PFSK-1 (cell line): Measurements from ENCODE around the gene RCCD1.

Source experiments
- FOXP2 ChIP-seq: optimal IDR thresholded peaks from 2 replicates; pipeline ENCODE3; 2011; ENCODE audit warnings: borderline replicate concordance, control low read depth, inconsistent platforms; ENCODE audit not compliant: insufficient read depth; ENCODE audit errors: extremely low read length, extremely low read depth
- POLR2AphosphoS5 ChIP-seq: IDR thresholded peaks from 2 replicates; pipeline ENCODE4 v1.6.1; 2012; ENCODE audit warnings: low read depth, mild to moderate bottlenecking, control low read depth, low read length, moderate library complexity
- REST ChIP-seq, 2 experiments: IDR thresholded peaks; 2 replicates each; pipeline versions ENCODE4 v1.6.1 to v1.8.0; 2011 to 2012; ENCODE audit warnings: low read depth in 2 of 2, low read length in 2 of 2, control low read depth in 1 of 2, inconsistent platforms in 1 of 2, mild to moderate bottlenecking in 1 of 2, moderate library complexity in 1 of 2; ENCODE audit not compliant: insufficient read depth in 1 of 2
- SIN3A ChIP-seq: IDR thresholded peaks from 2 replicates; pipeline ENCODE4 v1.6.1; 2012; ENCODE audit warnings: mild to moderate bottlenecking, low read length, moderate library complexity, borderline replicate concordance; ENCODE audit not compliant: insufficient read depth
- TAF1 ChIP-seq: IDR thresholded peaks from 2 replicates; pipeline ENCODE4 v1.6.1; 2012; ENCODE audit warnings: low read length, control low read depth, borderline replicate concordance; ENCODE audit not compliant: insufficient read depth

GRCh38 chr15:90934949-90935751 is 19.5 kb upstream of the RCCD1 start, which contains the start of gene UNC45A:
- TF ChIP-seq POLR2AphosphoS5, result peak; percentile 79; the same call in 1 of the 2 replicates
- no peak for TF ChIP-seq SIN3A
- TF ChIP-seq REST (IDR thresholded peaks at IDR 0.05; ENCODE audit: insufficient read depth in 1 of 2, low read depth in 2 of 2, low read length in 2 of 2), result no peak
- 0 out of 2 replicates have a peak, but pooled peaks have one; percentile 6 for TF ChIP-seq TAF1
- TF ChIP-seq FOXP2, result peak; percentile 86
